GM12878 (cell line): ENCODE measurements around the gene AOPEP. TPM values are rescaled to one million over a fixed set of nuclear protein-coding genes. Genes with fewer than 3 reads are reported as not detected.

Experiments
- ATAC-seq: fragments of 200-7000 bp; cut with Tn5 transposase; 3 replicates; pipeline ENCODE4 v1.9.1; 2020; ENCODE audit warnings: mild to moderate bottlenecking, moderate library complexity
- BruUV-seq: library from RNA; stranded (reverse); fragments of 400-500 nt; replicated peaks from 2 replicates; lab custom pipeline; 2021; lab: Mats Ljungman, UMichigan
- CTCF ChIA-PET: fragments of 300-600 bp; sonication (Branson Sonifier 250); formaldehyde crosslinking; extraction: SDS; loops from one replicate; lab custom pipeline; 2021; ENCODE audit warnings: inconsistent platforms; lab: Yijun Ruan, JAX
- POLR2A ChIA-PET: fragments of 350-600 bp; formaldehyde crosslinking; extraction: SDS; loops from one replicate; lab custom pipeline; 2021; ENCODE audit warnings: inconsistent platforms; lab: Charles Lee
- RAD21 ChIA-PET: fragments of 300-600 bp; sonication (Branson Sonifier 250); formaldehyde crosslinking; loops from one replicate; lab custom pipeline; 2023; ENCODE audit warnings: antibody characterized with exemption; ENCODE audit not compliant: unreplicated experiment; lab: Charles Lee
- SMC1A ChIA-PET: fragments of 300-600 bp; sonication (Branson Sonifier 250); formaldehyde crosslinking; loops from one replicate; lab custom pipeline; 2023; ENCODE audit not compliant: unreplicated experiment, uncharacterized antibody; lab: Charles Lee
- DNase-seq: peaks from one replicate; pipeline ENCODE4 v3.0.0-alpha.2; 2011; ENCODE audit warnings: low read depth, low spot score
- FAIRE-seq: peaks from 3 replicates; lab custom pipeline; 2011; peaks lifted over from hg19 to GRCh38; lab: Jason Lieb, UNC
- H2AFZ ChIP-seq: 2 replicates; pipeline ENCODE4 v1.6.0; 2011; ENCODE audit warnings: low read depth, low read length, control low read depth; ENCODE audit not compliant: control insufficient read depth
- H3K27ac ChIP-seq: 2 replicates; pipeline ENCODE4 v1.5.1; 2011; ENCODE audit warnings: control low read depth; ENCODE audit not compliant: control insufficient read depth, insufficient read depth
- H3K27me3 ChIP-seq, 2 experiments: replicated peaks in 1 of 2; 2 replicates each; pipeline versions ENCODE4 v1.6.0 to v1.6.1; 2011; ENCODE audit warnings: low read length in 1 of 2; ENCODE audit not compliant: control insufficient read depth in 2 of 2, insufficient read depth in 2 of 2
- H3K36me3 ChIP-seq, 2 experiments: 2 replicates each; pipeline ENCODE4 v1.5.1; 2011; ENCODE audit warnings: low read length in 1 of 2; ENCODE audit not compliant: control insufficient read depth in 2 of 2, insufficient read depth in 2 of 2
- H3K4me1 ChIP-seq: 2 replicates; pipeline ENCODE4 v1.6.1; 2011; ENCODE audit warnings: mild to moderate bottlenecking, low read length, moderate library complexity, mixed read lengths; ENCODE audit not compliant: control insufficient read depth, insufficient read depth
- H3K4me2 ChIP-seq: 2 replicates; pipeline ENCODE4 v1.6.0; 2011; ENCODE audit warnings: control low read depth; ENCODE audit not compliant: control insufficient read depth, insufficient read depth
- H3K4me3 ChIP-seq: fragments of 200-600 bp; sonication (generic); 2 replicates; pipeline ENCODE4 v1.5.1; 2016
- H3K79me2 ChIP-seq: 2 replicates; pipeline ENCODE4 v1.6.0; 2011; ENCODE audit warnings: low read length; ENCODE audit not compliant: control insufficient read depth, insufficient read depth
- H3K9ac ChIP-seq: 2 replicates; pipeline ENCODE4 v1.8.0; 2011; ENCODE audit warnings: low read length, control low read depth, mixed read lengths; ENCODE audit not compliant: control insufficient read depth, insufficient read depth
- H3K9me3 ChIP-seq: replicated peaks from 3 replicates; pipeline ENCODE4 v1.5.1; 2011; ENCODE audit warnings: mild to moderate bottlenecking, low read length; ENCODE audit not compliant: control insufficient read depth, insufficient read depth
- H4K20me1 ChIP-seq: 2 replicates; pipeline ENCODE4 v1.6.0; 2011; ENCODE audit not compliant: control insufficient read depth, insufficient read depth
- NR2C2 ChIP-seq: IDR thresholded peaks from 2 replicates; pipeline ENCODE4 v1.6.1; 2011; ENCODE audit warnings: borderline replicate concordance, low read depth; ENCODE audit not compliant: control insufficient read depth, insufficient read length
- STAT3 ChIP-seq: IDR thresholded peaks from 2 replicates; pipeline ENCODE4 v1.6.1; 2011; ENCODE audit warnings: low read depth, low read length, improper control_type of control experiment
- TBL1XR1 ChIP-seq: IDR thresholded peaks from 2 replicates; pipeline ENCODE4 v1.6.1; 2012; ENCODE audit warnings: low read depth, low read length, improper control_type of control experiment
- TCF7 ChIP-seq: IDR thresholded peaks from 2 replicates; pipeline ENCODE4 v1.6.1; 2014; ENCODE audit warnings: antibody characterized with exemption, borderline replicate concordance
- WGBS: methylation state at CpG from one replicate; pipeline ENCODE4 v1.1.6; 2016; ENCODE audit warnings: low lambda C conversion rate; ENCODE audit not compliant: insufficient replicate concordance, insufficient coverage; ENCODE audit errors: missing lambda C conversion rate; 5-methylcytosine and 5-hydroxymethylcytosine counted together
- in situ Hi-C: fragments of 300-500 bp; cut with MboI; formaldehyde crosslinking; loops from 9 replicates; pipeline ENCODE4 v1.14.3; 2018; ENCODE audit warnings: mixed read lengths
- intact Hi-C: fragments of 100-400 bp; cut with micrococcal nuclease; formaldehyde crosslinking; loops from one replicate; pipeline ENCODE4 v1.14.2; 2022; ENCODE audit not compliant: unreplicated experiment
- polyA plus RNA-seq, 11 experiments: library from polyadenylated mRNA; depleted of rRNA in 4 of 11; unstranded in 6 of 11; stranded (reverse) in 5 of 11; fragments of >200 nt; fragmentation: Nextera tagmentation in 4 of 11; fragmentation: Illumina TruSeq in 1 of 11; extraction: Ambion mirVana in 4 of 11; extraction: Trizol in 1 of 11; gene quantifications; 1 replicate in 1 of 11; 2 replicates in 10 of 11; pipeline versions ENCODE4 v1.2.1 to v1.2.3, GENCODE V29; 2011 to 2016; ENCODE audit warnings: inconsistent platforms in 2 of 11, missing spikeins in 2 of 11, low read depth in 1 of 11
- total RNA-seq, 4 experiments: library from RNA; depleted of rRNA in 3 of 4; stranded (reverse); fragments of >200 nt in 3 of 4; fragmentation: Illumina TruSeq in 1 of 4; extraction: Trizol in 1 of 4; gene quantifications; 2 replicates each; pipeline versions ENCODE4 v1.2.1 to v1.2.3, GENCODE V29; 2013 to 2021
- TF ChIP-seq, protein P1 (sequence below): fragments of 450-650 bp; IDR thresholded peaks from 2 replicates; pipeline ENCODE4 v1.6.1; 2016; ENCODE audit warnings: mild to moderate bottlenecking
- TF ChIP-seq, protein P2 (sequence below): IDR thresholded peaks from 2 replicates; pipeline ENCODE4 v1.6.1; 2012; ENCODE audit warnings: mild to moderate bottlenecking, low read depth, low read length

AOPEP gene
- total and polyA plus RNA-seq, 10 of the 15 experiments (the other 5 are each of a cell fraction or from before 2014, with no cell fraction given), result 2.3 to 16.9 (median 10.1) TPM

DNA sequence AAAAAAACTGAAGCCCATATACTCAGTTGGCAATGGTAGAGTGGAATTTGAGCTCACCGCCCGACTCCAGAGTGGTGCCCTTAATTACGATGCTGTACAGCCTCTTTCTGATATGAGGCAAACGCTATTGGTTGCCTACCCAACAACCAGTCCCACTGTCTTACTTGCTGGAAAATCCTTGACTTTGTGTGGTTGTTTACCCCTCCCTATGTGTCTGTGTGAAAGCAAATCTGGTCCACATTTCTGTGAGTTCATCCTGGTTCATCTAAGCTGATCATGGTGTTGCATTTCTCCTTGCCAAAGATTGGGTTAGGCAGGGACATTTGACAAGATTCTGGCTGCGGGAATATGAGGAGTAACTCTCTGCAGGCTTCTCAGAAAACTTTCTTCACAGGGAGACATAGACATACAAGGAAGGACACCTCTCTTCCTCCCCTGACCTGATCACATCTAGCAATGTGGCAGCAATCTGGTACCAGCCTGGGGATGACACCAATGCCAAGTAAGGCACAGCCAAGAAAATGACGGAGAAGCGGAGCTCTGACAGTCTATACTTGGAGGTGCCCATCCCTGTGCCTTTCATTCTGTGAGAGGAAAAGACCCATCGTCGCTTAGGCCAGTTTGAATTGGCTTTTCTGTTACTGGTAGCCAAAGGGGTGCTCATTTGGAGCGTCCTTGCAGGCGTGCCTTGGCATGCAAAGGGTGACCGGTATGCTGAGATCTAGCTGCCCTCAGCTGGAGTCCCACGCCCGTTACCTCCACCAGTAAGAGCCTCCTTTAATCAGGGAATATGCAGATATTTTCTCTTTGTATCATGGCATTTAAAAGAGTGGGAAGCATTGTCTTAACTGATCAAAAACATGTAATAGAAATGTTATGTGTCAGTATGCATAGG lies 124.3 kb downstream of the AOPEP start (continued):
- TF ChIP-seq, protein P1, sequence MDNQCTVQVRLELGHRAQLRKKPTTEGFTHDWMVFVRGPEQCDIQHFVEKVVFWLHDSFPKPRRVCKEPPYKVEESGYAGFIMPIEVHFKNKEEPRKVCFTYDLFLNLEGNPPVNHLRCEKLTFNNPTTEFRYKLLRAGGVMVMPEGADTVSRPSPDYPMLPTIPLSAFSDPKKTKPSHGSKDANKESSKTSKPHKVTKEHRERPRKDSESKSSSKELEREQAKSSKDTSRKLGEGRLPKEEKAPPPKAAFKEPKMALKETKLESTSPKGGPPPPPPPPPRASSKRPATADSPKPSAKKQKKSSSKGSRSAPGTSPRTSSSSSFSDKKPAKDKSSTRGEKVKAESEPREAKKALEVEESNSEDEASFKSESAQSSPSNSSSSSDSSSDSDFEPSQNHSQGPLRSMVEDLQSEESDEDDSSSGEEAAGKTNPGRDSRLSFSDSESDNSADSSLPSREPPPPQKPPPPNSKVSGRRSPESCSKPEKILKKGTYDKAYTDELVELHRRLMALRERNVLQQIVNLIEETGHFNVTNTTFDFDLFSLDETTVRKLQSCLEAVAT, result no peak

DNA sequence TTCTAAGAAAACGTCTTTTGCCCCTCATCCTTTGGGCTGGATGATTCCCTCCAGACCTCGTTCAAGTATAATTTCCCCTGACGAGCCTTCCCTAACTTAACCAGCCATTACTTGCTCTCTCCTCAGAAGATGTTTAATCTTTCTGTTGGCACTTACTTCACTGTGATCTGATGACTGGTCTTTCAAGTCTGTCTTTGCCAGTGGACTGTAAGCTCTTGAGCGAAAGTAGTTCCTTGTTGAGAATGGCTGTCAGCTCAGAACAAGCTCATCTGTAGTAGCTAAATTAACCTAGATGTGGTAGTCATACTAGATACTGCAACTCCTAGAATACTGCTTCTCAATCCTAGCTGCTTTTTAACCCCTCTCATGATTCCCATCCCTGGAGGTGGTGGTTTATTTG lies 125.0 kb downstream of the AOPEP start:
- Histone ChIP-seq H3K27me3 (no peaks in the 10 kb centered on the region), H3K79me2 (no peaks in the 10 kb centered on the region), H4K20me1 (no peaks in the 10 kb centered on the region), H3K27ac (no peak overlapping the region), H3K4me1 (no peaks in the 10 kb centered on the region), H2AFZ (no peak overlapping the region), H3K36me3 (no peaks in the 10 kb centered on the region), H3K4me2 (no peak overlapping the region), H3K9ac (no peak overlapping the region), H3K4me3 (no peak overlapping the region), H3K9me3 (no peaks in the 10 kb centered on the region)
- TF ChIP-seq, protein P2, sequence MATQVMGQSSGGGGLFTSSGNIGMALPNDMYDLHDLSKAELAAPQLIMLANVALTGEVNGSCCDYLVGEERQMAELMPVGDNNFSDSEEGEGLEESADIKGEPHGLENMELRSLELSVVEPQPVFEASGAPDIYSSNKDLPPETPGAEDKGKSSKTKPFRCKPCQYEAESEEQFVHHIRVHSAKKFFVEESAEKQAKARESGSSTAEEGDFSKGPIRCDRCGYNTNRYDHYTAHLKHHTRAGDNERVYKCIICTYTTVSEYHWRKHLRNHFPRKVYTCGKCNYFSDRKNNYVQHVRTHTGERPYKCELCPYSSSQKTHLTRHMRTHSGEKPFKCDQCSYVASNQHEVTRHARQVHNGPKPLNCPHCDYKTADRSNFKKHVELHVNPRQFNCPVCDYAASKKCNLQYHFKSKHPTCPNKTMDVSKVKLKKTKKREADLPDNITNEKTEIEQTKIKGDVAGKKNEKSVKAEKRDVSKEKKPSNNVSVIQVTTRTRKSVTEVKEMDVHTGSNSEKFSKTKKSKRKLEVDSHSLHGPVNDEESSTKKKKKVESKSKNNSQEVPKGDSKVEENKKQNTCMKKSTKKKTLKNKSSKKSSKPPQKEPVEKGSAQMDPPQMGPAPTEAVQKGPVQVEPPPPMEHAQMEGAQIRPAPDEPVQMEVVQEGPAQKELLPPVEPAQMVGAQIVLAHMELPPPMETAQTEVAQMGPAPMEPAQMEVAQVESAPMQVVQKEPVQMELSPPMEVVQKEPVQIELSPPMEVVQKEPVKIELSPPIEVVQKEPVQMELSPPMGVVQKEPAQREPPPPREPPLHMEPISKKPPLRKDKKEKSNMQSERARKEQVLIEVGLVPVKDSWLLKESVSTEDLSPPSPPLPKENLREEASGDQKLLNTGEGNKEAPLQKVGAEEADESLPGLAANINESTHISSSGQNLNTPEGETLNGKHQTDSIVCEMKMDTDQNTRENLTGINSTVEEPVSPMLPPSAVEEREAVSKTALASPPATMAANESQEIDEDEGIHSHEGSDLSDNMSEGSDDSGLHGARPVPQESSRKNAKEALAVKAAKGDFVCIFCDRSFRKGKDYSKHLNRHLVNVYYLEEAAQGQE, result no peak
- TF ChIP-seq STAT3 (no peak), TBL1XR1 (no peak), TCF7 (no peak), NR2C2 (no peak)
- ChIA-PET CTCF (interaction anchor here (1.3 kb wide), 1 partner anchor 10 kb away, joined by 3 read pairs; no protein-coding TSS in a partner anchor), RAD21 (no interaction called here), POLR2A (no interaction called here), SMC1A (interaction anchor here (1.0 to 1.9 kb wide), 7 partner anchors 10 to 66 kb away, joined by 3 to 6 read pairs (median 3); no protein-coding TSS in a partner anchor)
- FAIRE-seq (no peak), ATAC-seq (no peak), DNase-seq (no peak)
- in situ Hi-C loops (no loop called here), intact Hi-C loops (no loop called here)
- 81% methylated on average over 4 of the region's 4 CpGs for WGBS
- no TSS peak for BruUV-seq
